ENCODE measurements around the gene TRERF1. TPM values are rescaled to one million over a fixed set of nuclear protein-coding genes. Genes with fewer than 3 reads are reported as not detected.

Gene TRERF1
- total RNA-seq, 4 donors from 2014 or later: 14.7 to 22.0 (median 19.0) TPM

GRCh38 chr6:42340511-42340910, 111.2 kb downstream of the TRERF1 start:
- H3K4me3 ChIP-seq: no peak overlapping the region
- 90% methylated on average over 6 of the region's 6 CpGs for WGBS
- H3K27me3 ChIP-seq: no peaks in the 10 kb centered on the region
- no peak for TF ChIP-seq POLR2AphosphoS5 (IDR thresholded peaks at IDR 0.05)
- TF ChIP-seq, protein P1, sequence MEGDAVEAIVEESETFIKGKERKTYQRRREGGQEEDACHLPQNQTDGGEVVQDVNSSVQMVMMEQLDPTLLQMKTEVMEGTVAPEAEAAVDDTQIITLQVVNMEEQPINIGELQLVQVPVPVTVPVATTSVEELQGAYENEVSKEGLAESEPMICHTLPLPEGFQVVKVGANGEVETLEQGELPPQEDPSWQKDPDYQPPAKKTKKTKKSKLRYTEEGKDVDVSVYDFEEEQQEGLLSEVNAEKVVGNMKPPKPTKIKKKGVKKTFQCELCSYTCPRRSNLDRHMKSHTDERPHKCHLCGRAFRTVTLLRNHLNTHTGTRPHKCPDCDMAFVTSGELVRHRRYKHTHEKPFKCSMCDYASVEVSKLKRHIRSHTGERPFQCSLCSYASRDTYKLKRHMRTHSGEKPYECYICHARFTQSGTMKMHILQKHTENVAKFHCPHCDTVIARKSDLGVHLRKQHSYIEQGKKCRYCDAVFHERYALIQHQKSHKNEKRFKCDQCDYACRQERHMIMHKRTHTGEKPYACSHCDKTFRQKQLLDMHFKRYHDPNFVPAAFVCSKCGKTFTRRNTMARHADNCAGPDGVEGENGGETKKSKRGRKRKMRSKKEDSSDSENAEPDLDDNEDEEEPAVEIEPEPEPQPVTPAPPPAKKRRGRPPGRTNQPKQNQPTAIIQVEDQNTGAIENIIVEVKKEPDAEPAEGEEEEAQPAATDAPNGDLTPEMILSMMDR (IDR thresholded peaks at IDR 0.05): no peak
- TF ChIP-seq POLR2A (IDR thresholded peaks at IDR 0.05): no peak
- TF ChIP-seq EP300 (IDR thresholded peaks at IDR 0.05): no peak
- H3K27ac ChIP-seq: no peak overlapping the region
- H3K36me3 ChIP-seq: no peaks in the 10 kb centered on the region
- no peak for DNase-seq (ENCODE audit: low spot score in 2 of 2)
- H3K9me3 ChIP-seq: no peaks in the 10 kb centered on the region
- H3K4me1 ChIP-seq: no peaks in the 10 kb centered on the region

- H3K27me3 ChIP-seq: no peaks in the 10 kb centered on the region
- no peak overlapping the region for H3K4me3 ChIP-seq
- TF ChIP-seq POLR2A (IDR thresholded peaks at IDR 0.05) (no peak), EP300 (IDR thresholded peaks at IDR 0.05) (no peak), POLR2AphosphoS5 (IDR thresholded peaks at IDR 0.05) (no peak)
- no peaks in the 10 kb centered on the region for H3K36me3 ChIP-seq
- no peak for DNase-seq (ENCODE audit: low spot score in 2 of 2)
- H3K9me3 ChIP-seq: no peaks in the 10 kb centered on the region
- H3K4me1 ChIP-seq: no peaks in the 10 kb centered on the region
- 61% methylated on average over 2 of the region's 2 CpGs for WGBS
- peak overlapping the region; percentile 32 for H3K27ac ChIP-seq
These were observed 111.7 kb downstream of the TRERF1 start for GRCh38 chr6:42339991-42340401.

DNA sequence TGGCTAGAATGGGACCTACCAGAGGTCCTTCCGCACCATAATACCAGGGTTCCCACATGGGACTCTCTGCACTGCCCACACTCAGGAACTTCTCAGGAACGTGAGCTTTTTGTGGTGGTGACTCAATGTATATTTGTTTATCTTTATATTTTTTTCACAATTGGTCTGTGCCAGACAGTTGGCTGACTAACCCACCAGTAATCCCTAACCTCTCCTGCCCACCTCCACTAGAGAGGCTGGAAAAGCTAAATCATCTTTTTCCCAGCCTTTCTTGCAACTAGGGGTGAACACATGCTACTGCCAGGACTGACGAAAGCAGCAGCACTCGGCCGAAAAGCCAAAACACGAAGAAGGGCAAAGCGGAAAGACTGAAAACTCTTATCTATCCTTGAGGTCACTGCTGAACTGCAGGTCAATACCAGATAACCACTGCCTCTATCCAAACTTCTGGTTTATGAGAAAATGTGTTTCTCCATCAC, 112.9 kb downstream of the TRERF1 start:
- TF ChIP-seq POLR2AphosphoS5 (IDR thresholded peaks at IDR 0.05) (no peak), POLR2A (IDR thresholded peaks at IDR 0.05) (no peak), EP300 (IDR thresholded peaks at IDR 0.05) (no peak)
- TF ChIP-seq, protein P1 (IDR thresholded peaks at IDR 0.05): no peak
- no peak for DNase-seq (ENCODE audit: low spot score in 2 of 2)
- Histone ChIP-seq H3K27ac (peak overlapping the region; percentile 32), H3K4me3 (no peak overlapping the region), H3K4me1 (no peaks in the 10 kb centered on the region), H3K36me3 (no peaks in the 10 kb centered on the region), H3K9me3 (no peaks in the 10 kb centered on the region), H3K27me3 (no peaks in the 10 kb centered on the region)
- WGBS: 57% methylated on average over 7 of the region's 7 CpGs

GRCh38 chr6:42337985-42338743, 113.6 kb downstream of the TRERF1 start:
- TF ChIP-seq EP300 (IDR thresholded peaks at IDR 0.05) (no peak), POLR2A (IDR thresholded peaks at IDR 0.05) (no peak), POLR2AphosphoS5 (IDR thresholded peaks at IDR 0.05) (no peak)
- TF ChIP-seq, protein P1 (IDR thresholded peaks at IDR 0.05): no peak
- no peak overlapping the region for H3K27ac ChIP-seq
- WGBS: 58% methylated on average over 11 of the region's 11 CpGs

GRCh38 chr6:42336431-42336830, 115.3 kb downstream of the TRERF1 start:
- H3K27me3 ChIP-seq: no peaks in the 10 kb centered on the region
- no peaks in the 10 kb centered on the region for H3K4me1 ChIP-seq
- no peak overlapping the region for H3K4me3 ChIP-seq
- no peak overlapping the region for H3K27ac ChIP-seq
- WGBS: 94% methylated on average over 5 of the region's 5 CpGs
- H3K36me3 ChIP-seq: no peaks in the 10 kb centered on the region
- no peak for DNase-seq (ENCODE audit: low spot score in 2 of 2)
- no peaks in the 10 kb centered on the region for H3K9me3 ChIP-seq
- TF ChIP-seq EP300 (IDR thresholded peaks at IDR 0.05) (no peak), POLR2AphosphoS5 (IDR thresholded peaks at IDR 0.05) (no peak), POLR2A (IDR thresholded peaks at IDR 0.05) (no peak)
- TF ChIP-seq, protein P1 (IDR thresholded peaks at IDR 0.05): no peak

More at GRCh38 chr6:42337985-42338743, 113.6 kb downstream of the TRERF1 start:
- Histone ChIP-seq H3K4me3 (no peak overlapping the region), H3K36me3 (no peaks in the 10 kb centered on the region), H3K27me3 (no peaks in the 10 kb centered on the region), H3K9me3 (no peaks in the 10 kb centered on the region), H3K4me1 (no peaks in the 10 kb centered on the region)
- no peak for DNase-seq (ENCODE audit: low spot score in 2 of 2)

Measured in suprapubic skin (tissue), 4 donors.